ENCODE data around the gene COLGALT1.

Gene COLGALT1

DNA sequence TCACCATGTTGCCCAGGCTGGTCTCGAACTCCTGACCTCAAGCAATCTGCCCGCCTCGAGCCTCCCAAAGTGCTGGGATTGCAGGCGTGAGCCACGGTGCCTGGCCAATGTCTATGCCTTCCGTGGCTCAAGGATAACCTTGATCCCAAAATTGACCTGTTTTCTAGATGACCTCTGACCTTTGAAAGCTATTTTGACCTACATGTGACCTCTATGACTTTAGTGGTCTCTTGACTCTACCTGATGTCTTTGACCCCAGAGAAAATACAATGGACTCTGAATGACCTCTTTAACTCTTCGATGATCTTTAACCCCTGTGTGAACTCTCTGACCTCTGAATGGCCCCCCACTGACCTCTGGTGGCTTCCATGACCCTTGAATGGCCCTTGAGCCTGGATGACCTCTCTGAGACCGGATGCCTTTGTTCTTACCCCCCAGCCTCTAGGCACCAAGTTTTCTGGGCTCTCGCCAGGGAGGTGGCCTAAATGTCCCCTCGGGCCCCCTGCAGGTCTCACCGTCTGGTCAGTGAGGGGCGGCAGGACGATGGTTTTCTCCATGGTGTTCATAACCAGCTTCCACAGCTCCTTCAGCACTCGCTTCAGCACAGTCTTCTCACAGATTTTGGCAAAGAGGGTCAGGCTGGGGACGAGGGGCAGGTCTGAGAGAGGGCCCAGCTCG, 69.0 kb downstream of the COLGALT1 start:
- DNase-seq (ENCODE audit: low spot score): no peak

DNA sequence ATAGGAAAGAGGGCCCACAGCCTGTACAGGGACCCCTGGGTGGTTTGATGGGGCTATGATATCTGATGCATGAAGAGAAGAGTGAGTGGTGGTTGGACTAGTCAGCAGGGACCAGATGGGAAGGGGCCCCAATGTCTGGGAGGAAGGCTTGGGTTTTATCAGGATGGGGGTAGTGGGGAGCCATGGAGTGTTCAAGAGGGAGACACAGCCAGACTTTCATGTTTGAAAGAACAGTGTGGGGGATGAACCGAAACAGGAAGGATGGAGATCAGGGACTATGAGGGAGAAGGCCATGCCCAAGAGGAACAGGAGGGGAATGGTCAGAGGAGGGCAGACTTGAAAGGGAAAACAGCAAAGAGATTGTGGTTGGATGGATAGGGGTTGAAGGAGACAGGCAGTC, 69.6 kb downstream of the COLGALT1 start:
- no peak for DNase-seq (ENCODE audit: low spot score)

DNA sequence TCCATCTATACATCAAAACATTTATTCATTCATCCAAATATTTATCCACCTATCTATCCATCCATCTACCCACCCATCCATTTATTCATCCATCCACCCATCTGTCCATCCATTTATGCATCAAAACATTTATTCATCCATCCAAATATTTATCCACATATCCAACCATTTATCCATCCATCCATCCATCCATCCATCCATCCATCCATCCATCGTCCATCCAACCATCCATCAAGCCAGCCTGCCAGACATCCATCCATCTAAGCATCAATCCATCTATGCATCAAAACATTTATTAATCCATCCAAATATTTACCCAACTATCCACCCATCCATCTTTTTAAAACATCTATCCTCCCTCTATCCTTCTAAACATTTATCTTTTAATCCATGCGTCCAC, 70.5 kb downstream of the COLGALT1 start:
- DNase-seq (ENCODE audit: low spot score): no peak

DNA sequence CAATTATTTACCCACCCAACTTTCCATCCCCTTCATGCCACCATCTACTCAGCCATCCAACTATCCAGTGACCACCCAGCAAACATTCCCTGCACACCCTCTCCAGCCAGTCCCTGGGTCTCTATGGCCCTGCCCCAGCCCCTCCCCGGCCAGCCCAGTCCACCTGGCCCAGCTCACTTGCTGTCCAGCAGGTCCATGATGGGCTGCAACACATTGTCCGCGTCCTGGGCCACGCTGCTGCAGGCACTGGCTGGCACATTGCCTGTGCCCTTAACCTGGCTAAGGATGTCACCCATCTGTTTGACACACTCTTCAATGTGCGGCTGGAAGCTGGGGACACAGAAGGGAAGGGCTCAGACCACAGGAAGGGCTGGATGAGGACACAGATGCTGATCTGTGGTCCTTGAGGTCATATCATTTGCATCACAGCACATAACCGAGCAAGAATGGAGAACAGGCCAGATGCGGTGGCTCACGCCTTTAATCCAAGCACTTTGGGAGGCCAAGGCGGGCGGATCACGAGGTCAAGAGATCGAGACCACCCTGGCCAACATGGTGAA, 71.1 kb downstream of the COLGALT1 start:
- no peak for DNase-seq (ENCODE audit: low spot score)

DNA sequence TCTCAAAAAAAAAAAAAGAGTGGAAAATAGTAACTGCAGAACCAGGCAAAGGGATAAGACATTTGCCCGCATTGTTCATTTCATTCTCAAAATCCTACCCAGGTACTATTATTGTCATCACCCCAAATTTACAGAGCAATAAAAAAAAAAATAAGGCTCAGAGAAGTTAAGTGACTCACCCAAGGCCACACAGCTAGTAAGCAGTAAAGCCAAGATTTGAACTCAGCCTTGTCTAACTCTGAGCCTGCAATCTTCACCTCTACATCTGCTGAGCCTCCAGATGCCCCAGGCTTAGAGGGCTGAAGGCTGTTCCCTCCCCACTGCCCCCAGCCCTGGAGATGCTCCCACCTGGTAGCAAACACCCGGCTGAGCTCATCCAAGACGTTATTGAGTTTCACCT, 71.7 kb downstream of the COLGALT1 start:
- no peak for DNase-seq (ENCODE audit: low spot score)

DNA sequence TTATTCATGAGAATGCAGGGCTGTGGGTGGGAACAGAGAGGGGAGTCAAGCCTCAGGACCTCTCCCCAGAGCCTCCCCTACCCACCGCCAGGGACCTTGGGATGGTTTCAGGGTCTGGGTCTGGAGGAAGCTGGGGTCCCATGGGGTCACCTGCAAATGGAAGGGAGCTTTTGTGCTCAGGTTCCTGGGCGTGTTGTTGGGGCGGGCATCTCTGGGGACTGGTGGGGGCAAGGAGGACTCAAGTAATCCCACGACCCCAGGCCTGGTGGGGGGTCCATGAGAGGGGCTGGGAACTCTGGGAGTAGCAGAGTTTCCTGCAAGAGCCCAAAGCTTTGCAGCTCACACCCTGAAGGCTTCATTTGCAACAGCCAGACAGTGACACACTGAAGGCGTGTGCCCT, 72.5 kb downstream of the COLGALT1 start:
- no peak for DNase-seq (ENCODE audit: low spot score)

DNA sequence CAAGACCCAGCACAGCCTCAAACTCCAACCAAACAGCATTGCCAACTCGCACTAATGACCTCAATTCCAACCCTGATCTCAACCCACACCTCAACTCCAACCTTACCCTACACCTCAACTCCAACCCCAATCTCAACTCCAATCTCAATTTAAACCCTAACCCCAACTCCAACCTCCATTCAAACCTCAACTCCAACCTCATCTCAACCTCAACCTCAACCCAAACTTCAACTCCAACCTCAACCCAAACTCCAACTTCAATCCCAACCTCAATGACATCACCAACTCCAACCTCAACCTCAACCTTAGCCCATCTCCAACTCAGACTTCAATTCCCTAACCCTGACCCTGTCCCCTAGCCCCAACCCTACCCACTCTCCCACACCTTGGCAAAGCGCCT, 74.3 kb downstream of the COLGALT1 start:
- DNase-seq (ENCODE audit: low spot score): no peak

DNA sequence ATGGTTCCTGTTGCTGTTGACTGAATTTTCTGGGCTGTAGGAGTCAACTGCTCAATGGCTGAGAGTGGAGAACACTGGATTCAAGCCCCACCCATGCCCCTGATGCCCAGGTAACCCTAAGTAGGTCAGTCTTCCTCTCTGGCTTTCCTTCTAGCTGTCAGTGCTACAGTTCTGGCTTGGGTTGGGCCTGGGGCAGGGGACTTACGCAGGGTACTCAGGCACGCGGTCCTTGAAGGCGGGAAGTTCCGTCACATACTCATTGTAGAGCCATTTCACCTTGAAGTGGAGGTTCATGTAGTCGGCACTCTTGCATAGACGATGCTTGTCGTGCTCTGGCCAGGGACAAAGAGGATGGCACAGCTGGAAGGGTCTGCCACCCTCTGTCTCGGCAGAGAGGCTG, 77.1 kb downstream of the COLGALT1 start:
- DNase-seq (ENCODE audit: low spot score): no peak
